Transverse colon (tissue), 4 donors: ENCODE results near the gene HSD17B3. TPM values are rescaled to one million over a fixed set of nuclear protein-coding genes. Genes with fewer than 3 reads are reported as not detected.

Source experiments
- DNase-seq: peaks from one replicate; pipeline ENCODE4 v3.0.0-alpha.2; 2019
- H3K27ac ChIP-seq, 4 donors: fragments of 200-600 bp; sonication (generic); 2 replicates each; pipeline ENCODE4 v1.5.1; 2016 to 2018; ENCODE audit warnings: inconsistent platforms in 4 of 4
- H3K27me3 ChIP-seq: fragments of 200-600 bp; sonication (generic); 2 replicates; pipeline ENCODE4 v1.5.1; 2017; ENCODE audit warnings: inconsistent platforms
- H3K36me3 ChIP-seq, 4 donors: fragments of 200-600 bp; sonication (generic); 2 replicates each; pipeline ENCODE4 v1.5.1; 2017 to 2019; ENCODE audit warnings: inconsistent platforms in 4 of 4
- H3K4me1 ChIP-seq, 4 donors: fragments of 200-600 bp; sonication (generic); 2 replicates each; pipeline ENCODE4 v1.5.1; 2017 to 2020; ENCODE audit warnings: inconsistent platforms in 4 of 4
- H3K4me3 ChIP-seq, 4 donors: fragments of 200-600 bp; sonication (generic); 1 replicate in 1 of 4; 2 replicates in 3 of 4; pipeline versions ENCODE4 v1.5.1 to v1.6.1; 2017 to 2019; ENCODE audit warnings: inconsistent platforms in 4 of 4
- H3K9me3 ChIP-seq, 2 donors: fragments of 200-600 bp; sonication (generic); 2 replicates each; pipeline ENCODE4 v1.5.1; 2017 to 2019; ENCODE audit warnings: inconsistent platforms in 2 of 2
- EP300 ChIP-seq: sonication (generic); formaldehyde crosslinking; IDR thresholded peaks from one replicate; pipeline ENCODE4 v1.6.1; 2017; ENCODE audit warnings: antibody characterized with exemption, low read depth
- POLR2A ChIP-seq: fragments of 450-650 bp; IDR thresholded peaks from one replicate; pipeline ENCODE4 v1.6.1; 2016; ENCODE audit warnings: antibody characterized with exemption, mild to moderate bottlenecking, moderate library complexity
- POLR2AphosphoS5 ChIP-seq, 3 donors: sonication (generic); formaldehyde crosslinking; IDR thresholded peaks; one replicate each; pipeline ENCODE4 v1.6.1; 2016; ENCODE audit warnings: antibody characterized with exemption in 3 of 3
- WGBS, 2 donors: methylation state at CpG; one replicate each; pipeline ENCODE4 v1.1.5; 2018; ENCODE audit warnings: low coverage in 1 of 2; 5-methylcytosine and 5-hydroxymethylcytosine counted together
- in situ Hi-C, 4 donors: fragments of 200-750 bp; cut with MboI; loops; one replicate each; pipeline versions ENCODE4 v1.15.0 to v1.15.1; 2017; ENCODE audit warnings: low sequenced_read_pairs in 3 of 4, low pct_ligation_motif_present in 1 of 4, low pct_unique_long_range_greater_than_20kb in 1 of 4
- intact Hi-C: fragments of 100-400 bp; cut with DNase I; formaldehyde crosslinking; loops from one replicate; pipeline ENCODE4 v1.15.1; 2023; ENCODE audit warnings: low total_unique reads
- total RNA-seq, 4 donors: library from RNA; depleted of rRNA; stranded (reverse); fragments of >200 nt; gene quantifications; one replicate each; pipeline ENCODE4 v1.1.0, GENCODE V29; 2016
- TF ChIP-seq, protein P1 (sequence below), 5 experiments: fragments of 200-600 bp in 3 of 5; fragments of 450-650 bp in 2 of 5; sonication (generic) in 3 of 5; IDR thresholded peaks; 1 replicate in 2 of 5; 2 replicates in 3 of 5; pipeline ENCODE4 v1.5.1; 2016 to 2017; ENCODE audit warnings: antibody characterized with exemption in 5 of 5, inconsistent platforms in 3 of 5, mild to moderate bottlenecking in 2 of 5, moderate library complexity in 1 of 5

The HSD17B3 gene
- total RNA-seq, 4 donors from 2014 or later = 6.0 TPM; not detected in 3

DNA sequence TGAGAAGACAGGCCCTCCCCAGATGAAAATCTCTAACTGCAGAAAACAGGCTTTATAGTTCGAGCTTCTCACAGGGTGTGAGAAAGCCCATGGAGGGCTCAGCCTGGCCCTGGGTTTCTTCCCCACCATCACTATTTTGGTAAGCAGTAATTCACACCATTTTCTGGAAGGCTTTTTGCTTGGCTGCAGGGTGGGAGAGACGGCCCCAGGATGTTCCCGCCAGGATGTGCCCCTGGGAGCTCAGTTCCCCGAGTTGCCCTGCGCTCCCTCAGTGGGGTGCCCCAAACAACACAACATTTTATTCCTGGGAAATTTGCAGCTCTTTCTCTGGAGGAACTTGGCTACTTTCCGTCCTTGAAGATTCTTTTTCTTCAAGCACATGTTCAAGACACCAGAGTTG, 100.8 kb downstream of the HSD17B3 start:
- Histone ChIP-seq H3K27me3 (no peaks in the 10 kb centered on the region), H3K4me3 (no peak overlapping the region), H3K36me3 (no peaks in the 10 kb centered on the region), H3K9me3 (no peaks in the 10 kb centered on the region), H3K27ac (no peak overlapping the region), H3K4me1 (no peaks in the 10 kb centered on the region)
- in situ Hi-C loops (loop anchor here in 2 of 4 donors (25.0 kb wide), 2 partner anchors 139 to 464 kb away; no protein-coding TSS in a partner anchor), intact Hi-C loops (no loop called here)
- DNase-seq = no peak
- TF ChIP-seq, protein P1, sequence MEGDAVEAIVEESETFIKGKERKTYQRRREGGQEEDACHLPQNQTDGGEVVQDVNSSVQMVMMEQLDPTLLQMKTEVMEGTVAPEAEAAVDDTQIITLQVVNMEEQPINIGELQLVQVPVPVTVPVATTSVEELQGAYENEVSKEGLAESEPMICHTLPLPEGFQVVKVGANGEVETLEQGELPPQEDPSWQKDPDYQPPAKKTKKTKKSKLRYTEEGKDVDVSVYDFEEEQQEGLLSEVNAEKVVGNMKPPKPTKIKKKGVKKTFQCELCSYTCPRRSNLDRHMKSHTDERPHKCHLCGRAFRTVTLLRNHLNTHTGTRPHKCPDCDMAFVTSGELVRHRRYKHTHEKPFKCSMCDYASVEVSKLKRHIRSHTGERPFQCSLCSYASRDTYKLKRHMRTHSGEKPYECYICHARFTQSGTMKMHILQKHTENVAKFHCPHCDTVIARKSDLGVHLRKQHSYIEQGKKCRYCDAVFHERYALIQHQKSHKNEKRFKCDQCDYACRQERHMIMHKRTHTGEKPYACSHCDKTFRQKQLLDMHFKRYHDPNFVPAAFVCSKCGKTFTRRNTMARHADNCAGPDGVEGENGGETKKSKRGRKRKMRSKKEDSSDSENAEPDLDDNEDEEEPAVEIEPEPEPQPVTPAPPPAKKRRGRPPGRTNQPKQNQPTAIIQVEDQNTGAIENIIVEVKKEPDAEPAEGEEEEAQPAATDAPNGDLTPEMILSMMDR (IDR thresholded peaks at IDR 0.05) = no peak
- TF ChIP-seq EP300 (no peak), POLR2AphosphoS5 (IDR thresholded peaks at IDR 0.05) (no peak), POLR2A (no peak)
- 86% methylated on average over 6 of the region's 6 CpGs; no CpG with 5 or more reads in 1 of the 2 donors for WGBS, 2 donors

DNA sequence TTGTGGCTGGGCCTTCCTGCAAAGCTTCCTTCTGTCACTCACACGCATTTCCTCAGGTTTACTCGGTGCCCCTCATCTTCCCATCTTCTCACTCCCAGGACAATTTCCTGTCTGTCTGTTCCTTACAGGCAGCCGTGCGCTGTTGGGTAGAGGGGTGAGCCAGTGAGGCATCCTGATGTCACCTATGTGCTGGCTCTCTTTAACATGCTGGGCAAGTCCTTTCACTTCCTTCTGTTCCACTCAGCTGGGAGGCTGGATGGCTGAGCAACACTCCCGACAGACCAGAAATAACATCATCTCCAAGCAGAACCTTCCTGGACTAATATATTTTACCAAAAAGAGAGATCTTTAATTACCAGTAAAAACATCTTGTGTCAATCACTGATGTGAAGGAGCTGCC, 103.0 kb downstream of the HSD17B3 start:
- in situ Hi-C loops (no loop called here), intact Hi-C loops (no loop called here)
- no peak for DNase-seq

DNA sequence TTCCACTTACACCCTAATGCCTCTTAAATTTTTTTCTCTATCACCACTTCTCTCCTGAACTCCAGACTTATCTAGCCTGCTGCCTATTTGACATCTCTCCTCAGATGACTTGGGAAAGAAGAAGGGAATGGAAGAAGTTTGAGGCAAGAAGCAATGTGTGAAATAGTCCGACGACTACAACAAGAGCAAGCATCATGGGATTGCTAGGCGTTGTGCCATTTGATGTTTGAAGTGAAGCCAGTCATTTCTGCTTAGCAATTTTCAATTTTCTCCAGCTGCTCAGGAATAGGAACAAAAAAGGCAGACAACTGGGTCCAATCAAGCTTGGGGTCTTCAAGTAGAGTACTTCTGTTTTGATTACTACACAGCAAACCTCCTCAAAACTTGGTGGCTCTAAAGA, 106.4 kb downstream of the HSD17B3 start:
- H3K4me1 ChIP-seq = no peaks in the 10 kb centered on the region

More for the DNA sequence above, 103.0 kb downstream of the HSD17B3 start:
- no peaks in the 10 kb centered on the region for H3K9me3 ChIP-seq
- TF ChIP-seq EP300 = no peak
- TF ChIP-seq, protein P1 (IDR thresholded peaks at IDR 0.05) = no peak
- TF ChIP-seq POLR2AphosphoS5 (IDR thresholded peaks at IDR 0.05) = no peak
- TF ChIP-seq POLR2A = no peak
- no peak overlapping the region for H3K4me3 ChIP-seq
- no peak overlapping the region for H3K27ac ChIP-seq
- 40 to 66% methylated on average over 1 to 5 of the region's 5 CpGs for WGBS, 2 donors
- H3K36me3 ChIP-seq = no peaks in the 10 kb centered on the region
- H3K27me3 ChIP-seq = no peaks in the 10 kb centered on the region
- H3K4me1 ChIP-seq = no peaks in the 10 kb centered on the region

DNA sequence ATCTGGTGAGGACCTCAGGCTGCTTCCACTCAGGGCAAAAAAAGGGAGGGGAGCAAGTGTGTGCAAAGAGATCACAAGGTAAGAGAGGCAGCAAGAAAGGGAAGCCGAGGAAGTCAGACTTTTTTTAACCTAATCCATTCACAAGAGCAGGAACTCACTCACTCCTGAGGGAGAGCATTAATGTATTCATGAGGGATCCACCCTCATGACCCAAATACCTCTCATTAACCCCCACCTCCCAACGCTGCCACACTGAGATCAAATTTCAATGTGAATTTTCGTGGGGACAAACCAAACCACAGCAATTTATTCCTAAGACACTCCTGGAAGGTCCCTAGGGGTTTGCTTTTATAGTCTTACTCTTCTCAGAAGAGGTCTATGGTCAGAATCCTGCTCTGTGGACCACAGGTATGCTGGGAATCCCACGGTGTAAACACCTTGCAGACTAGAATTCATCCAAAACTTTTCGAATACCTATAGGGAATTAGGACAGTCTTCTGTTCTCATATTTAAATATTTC, 108.7 kb downstream of the HSD17B3 start:
- intact Hi-C loops = no loop called here
- DNase-seq = no peak
- no peak overlapping the region for H3K4me3 ChIP-seq
- 79 to 91% methylated on average over 3 to 5 of the region's 5 CpGs for WGBS, 2 donors
- in situ Hi-C loops = no loop called here
- H3K27ac ChIP-seq = no peak overlapping the region
- no peak for TF ChIP-seq POLR2A
- TF ChIP-seq POLR2AphosphoS5 (IDR thresholded peaks at IDR 0.05) = no peak
- TF ChIP-seq EP300 = no peak
- TF ChIP-seq, protein P1 (IDR thresholded peaks at IDR 0.05) = no peak
- peaks cover 0 to 6% of the 10 kb centered on the region in 2 donors for H3K9me3 ChIP-seq
- no peaks in the 10 kb centered on the region for H3K36me3 ChIP-seq
- H3K4me1 ChIP-seq = no peaks in the 10 kb centered on the region
- H3K27me3 ChIP-seq = no peaks in the 10 kb centered on the region

More for the DNA sequence above, 106.4 kb downstream of the HSD17B3 start:
- in situ Hi-C loops (no loop called here), intact Hi-C loops (no loop called here)
- no peaks in the 10 kb centered on the region for H3K9me3 ChIP-seq
- no peak overlapping the region for H3K27ac ChIP-seq
- TF ChIP-seq, protein P1 (IDR thresholded peaks at IDR 0.05) = no peak
- no peak for TF ChIP-seq EP300
- TF ChIP-seq POLR2A = no peak
- no peak for TF ChIP-seq POLR2AphosphoS5 (IDR thresholded peaks at IDR 0.05)
- H3K36me3 ChIP-seq = no peaks in the 10 kb centered on the region
- H3K4me3 ChIP-seq = no peak overlapping the region
- H3K27me3 ChIP-seq = no peaks in the 10 kb centered on the region
- WGBS, 2 donors = 89% methylated on average over 3 of the region's 3 CpGs; no CpG with 5 or more reads in 1 of the 2 donors
- DNase-seq = no peak
